Suprapubic skin (tissue), 3 donors: ENCODE measurements around the gene KNTC1.

Source experiments
- EP300 ChIP-seq: sonication (generic); formaldehyde crosslinking; IDR thresholded peaks from one replicate; pipeline ENCODE4 v1.6.1; 2017; ENCODE audit warnings: antibody characterized with exemption
- TF ChIP-seq, protein P1 (sequence below), 2 donors: fragments of 200-600 bp in 1 of 2; fragments of 450-650 bp in 1 of 2; sonication (generic) in 1 of 2; IDR thresholded peaks; one replicate each; pipeline ENCODE4 v1.5.1; 2016 to 2019; ENCODE audit warnings: antibody characterized with exemption in 2 of 2, mild to moderate bottlenecking in 1 of 2, moderate library complexity in 1 of 2

DNA sequence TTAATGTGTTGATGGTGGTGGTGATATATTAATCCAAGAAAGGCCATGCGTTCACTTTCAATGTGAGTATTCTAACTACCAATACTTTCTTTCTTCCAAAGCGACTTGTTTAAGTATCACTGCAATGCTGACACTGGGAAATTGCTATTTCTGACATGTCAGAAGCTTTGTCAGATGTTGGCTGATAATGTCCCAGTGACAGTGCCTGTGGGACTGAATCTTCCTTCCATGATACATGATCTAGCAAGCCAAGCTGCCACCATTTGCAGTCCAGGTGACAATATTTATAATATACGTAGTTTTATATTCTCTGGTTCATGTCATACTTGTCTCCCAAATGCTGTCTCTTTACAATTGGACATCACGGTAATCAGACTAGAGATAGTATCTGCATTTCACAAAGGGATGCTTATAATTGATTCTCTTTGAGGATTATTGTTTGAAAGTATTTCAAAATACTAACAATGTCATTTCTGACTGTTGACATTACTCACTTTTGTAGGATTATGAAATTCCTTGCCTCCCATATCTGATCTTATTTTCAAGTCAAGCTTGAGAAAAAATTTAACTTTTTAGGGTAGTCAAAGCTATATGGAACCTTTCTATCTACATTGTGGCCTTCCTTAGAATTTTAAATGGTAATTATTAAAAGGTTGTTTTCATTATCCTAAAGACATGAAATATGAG, 57.3 kb downstream of the KNTC1 start:
- TF ChIP-seq EP300: no peak
- TF ChIP-seq, protein P1, sequence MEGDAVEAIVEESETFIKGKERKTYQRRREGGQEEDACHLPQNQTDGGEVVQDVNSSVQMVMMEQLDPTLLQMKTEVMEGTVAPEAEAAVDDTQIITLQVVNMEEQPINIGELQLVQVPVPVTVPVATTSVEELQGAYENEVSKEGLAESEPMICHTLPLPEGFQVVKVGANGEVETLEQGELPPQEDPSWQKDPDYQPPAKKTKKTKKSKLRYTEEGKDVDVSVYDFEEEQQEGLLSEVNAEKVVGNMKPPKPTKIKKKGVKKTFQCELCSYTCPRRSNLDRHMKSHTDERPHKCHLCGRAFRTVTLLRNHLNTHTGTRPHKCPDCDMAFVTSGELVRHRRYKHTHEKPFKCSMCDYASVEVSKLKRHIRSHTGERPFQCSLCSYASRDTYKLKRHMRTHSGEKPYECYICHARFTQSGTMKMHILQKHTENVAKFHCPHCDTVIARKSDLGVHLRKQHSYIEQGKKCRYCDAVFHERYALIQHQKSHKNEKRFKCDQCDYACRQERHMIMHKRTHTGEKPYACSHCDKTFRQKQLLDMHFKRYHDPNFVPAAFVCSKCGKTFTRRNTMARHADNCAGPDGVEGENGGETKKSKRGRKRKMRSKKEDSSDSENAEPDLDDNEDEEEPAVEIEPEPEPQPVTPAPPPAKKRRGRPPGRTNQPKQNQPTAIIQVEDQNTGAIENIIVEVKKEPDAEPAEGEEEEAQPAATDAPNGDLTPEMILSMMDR (IDR thresholded peaks at IDR 0.05): no peak
